GM18511 (cell line): ENCODE results near the gene IL1RAPL2.

Experiments
- ATAC-seq: cut with Tn5 transposase; IDR thresholded peaks from one replicate; pipeline ENCODE4 v1.9.1; 2021; ENCODE audit warnings: mild to moderate bottlenecking, moderate library complexity; ENCODE audit not compliant: unreplicated experiment

The IL1RAPL2 gene

GRCh38 chrX:105260291-105261043 lies 694.5 kb downstream of the IL1RAPL2 start:
- ATAC-seq, result no peak

DNA sequence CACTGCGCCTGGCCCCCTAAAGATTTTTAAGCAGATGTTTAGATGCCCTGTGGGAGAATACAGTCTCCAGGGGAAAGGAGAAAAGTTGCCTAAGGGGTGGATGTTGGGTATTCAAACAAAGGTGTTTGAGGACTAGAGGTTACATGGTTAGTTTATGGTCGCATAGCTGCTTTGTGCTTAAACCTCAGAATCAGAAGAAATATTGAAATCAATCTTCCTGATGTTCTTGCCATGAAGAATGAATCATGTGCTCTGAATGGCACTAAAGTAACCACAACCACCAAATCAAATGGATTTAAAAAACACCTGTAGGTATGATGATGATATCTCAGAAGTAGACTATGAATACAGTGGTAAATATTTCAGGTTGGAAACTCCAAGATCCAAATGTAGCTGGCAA lies 697.2 kb downstream of the IL1RAPL2 start:
- no peak for ATAC-seq

GRCh38 chrX:105263801-105264200 lies 697.8 kb downstream of the IL1RAPL2 start:
- ATAC-seq, result no peak

- no peak for ATAC-seq
These were observed 699.1 kb downstream of the IL1RAPL2 start for GRCh38 chrX:105265093-105265492.

GRCh38 chrX:105266456-105266855 lies 700.5 kb downstream of the IL1RAPL2 start:
- no peak for ATAC-seq

DNA sequence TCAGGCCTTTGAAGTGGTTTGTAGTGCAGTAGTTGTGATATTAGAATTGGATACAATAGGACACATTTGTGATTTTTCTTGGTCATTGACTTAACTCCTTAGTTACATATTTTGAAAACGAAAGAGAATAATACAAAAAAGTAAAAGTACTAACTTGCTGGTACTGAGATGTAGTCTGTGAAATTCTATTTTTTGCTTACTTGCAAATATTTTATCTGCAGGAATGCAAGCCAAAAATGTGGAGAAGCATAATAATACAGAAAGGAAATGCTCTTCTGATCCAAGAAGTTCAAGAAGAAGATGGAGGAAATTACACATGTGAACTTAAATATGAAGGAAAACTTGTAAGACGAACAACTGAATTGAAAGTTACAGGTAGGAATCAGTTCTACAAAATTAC lies 701.2 kb downstream of the IL1RAPL2 start:
- no peak for ATAC-seq

DNA sequence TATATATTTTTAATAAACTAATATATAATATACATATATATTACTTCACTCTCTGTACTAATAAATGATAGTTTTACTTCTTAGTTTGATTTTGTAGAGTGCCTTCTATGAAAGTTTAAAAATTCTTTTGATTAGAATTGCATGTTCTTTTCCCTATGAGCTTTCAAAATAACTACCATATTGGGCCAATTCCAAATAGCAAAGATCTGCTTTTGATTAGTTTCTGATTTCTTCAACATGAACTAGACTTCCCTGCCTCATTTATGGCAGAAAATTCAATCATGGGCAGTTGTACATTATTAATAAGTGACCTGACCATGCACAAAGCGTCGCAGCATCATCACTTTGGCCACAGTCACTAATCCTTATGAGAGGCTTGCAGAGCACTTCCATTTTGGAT lies 703.4 kb downstream of the IL1RAPL2 start:
- no peak for ATAC-seq

- ATAC-seq, result no peak
These were observed 707.3 kb downstream of the IL1RAPL2 start for GRCh38 chrX:105273326-105273725.

DNA sequence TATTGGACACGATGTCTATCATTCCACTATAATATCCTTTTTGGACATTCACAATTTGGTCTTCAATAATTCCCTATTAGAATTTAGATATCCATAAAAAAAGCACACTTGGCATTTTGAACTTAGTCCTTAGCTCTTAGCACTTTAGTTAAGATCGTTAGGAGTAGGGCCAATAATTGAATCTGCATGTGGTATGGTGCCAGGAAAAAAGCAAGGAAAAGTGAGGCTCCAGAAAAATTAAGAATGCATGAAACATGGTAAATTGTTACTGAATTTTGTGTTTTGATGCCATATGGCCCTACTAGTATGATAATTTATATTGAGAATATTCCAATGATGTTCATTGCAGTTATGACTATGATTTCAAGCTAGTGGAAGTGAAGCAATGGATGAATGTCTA lies 708.1 kb downstream of the IL1RAPL2 start:
- ATAC-seq, result no peak

DNA sequence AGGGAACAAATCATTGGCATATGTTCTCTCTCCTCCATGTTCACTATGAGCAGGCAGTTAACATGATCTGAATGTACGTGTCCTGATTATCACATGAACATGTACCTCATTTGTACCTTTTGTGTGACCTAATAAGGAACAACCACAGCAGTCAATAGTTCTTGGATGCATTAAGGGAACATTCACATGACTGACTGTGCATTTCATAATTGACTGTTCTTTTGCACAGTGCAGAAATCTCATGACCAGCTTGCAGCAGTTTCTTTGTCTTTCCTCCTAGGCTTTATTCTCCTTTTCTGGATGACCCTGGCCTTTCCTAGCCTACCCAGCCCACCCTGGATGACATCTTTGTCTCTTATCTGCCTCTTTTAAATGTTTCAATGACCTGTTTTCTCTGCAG lies 711.1 kb downstream of the IL1RAPL2 start:
- no peak for ATAC-seq

- ATAC-seq, result no peak
These were observed 716.1 kb downstream of the IL1RAPL2 start for GRCh38 chrX:105282077-105282476.

GRCh38 chrX:105297041-105297440 lies 731.0 kb downstream of the IL1RAPL2 start:
- ATAC-seq, result no peak

- no peak for ATAC-seq
These were observed 733.3 kb downstream of the IL1RAPL2 start for GRCh38 chrX:105299286-105299685.

DNA sequence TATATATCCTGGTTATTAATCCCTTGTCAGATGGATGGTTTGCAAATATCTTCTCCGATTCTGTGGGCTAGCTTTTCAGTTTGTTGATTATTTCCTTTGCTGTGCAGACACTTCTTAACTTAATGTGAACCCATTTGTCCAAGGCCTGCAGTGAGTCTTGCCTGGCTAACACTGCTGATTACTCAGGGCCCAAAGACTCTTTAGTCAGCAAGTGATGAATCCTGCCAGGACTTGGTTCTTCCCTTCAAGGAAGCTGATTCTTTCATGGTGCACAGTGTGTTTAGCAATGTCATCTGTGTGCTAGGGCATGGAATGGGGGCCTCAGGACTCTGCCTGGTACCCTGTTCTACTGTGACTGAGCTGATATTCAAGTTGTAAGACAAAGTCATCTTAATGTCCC lies 736.2 kb downstream of the IL1RAPL2 start:
- ATAC-seq, result no peak

GRCh38 chrX:105307762-105308161 lies 741.8 kb downstream of the IL1RAPL2 start:
- no peak for ATAC-seq

GRCh38 chrX:105313596-105313995 lies 747.6 kb downstream of the IL1RAPL2 start:
- no peak for ATAC-seq

DNA sequence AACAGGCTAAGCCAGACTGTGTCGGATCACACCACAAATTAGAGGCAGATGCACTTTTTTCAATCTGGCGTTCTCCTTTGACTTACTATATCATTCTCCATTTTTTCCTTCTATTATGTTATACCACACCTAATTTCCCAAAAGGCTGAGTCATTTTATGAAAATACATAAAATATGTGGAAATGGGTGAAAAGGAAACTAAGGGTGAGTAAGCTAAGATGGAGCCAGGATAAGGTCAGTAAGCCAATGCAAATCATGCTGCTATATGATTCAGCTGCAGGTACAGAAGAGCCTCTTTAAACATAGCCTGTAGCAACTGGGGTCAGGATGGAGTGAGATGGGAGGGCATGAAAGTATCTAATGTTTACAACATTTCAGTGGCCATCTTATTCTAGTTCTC lies 748.5 kb downstream of the IL1RAPL2 start:
- ATAC-seq, result no peak

- no peak for ATAC-seq
These were observed 749.2 kb downstream of the IL1RAPL2 start for GRCh38 chrX:105315248-105315647.

DNA sequence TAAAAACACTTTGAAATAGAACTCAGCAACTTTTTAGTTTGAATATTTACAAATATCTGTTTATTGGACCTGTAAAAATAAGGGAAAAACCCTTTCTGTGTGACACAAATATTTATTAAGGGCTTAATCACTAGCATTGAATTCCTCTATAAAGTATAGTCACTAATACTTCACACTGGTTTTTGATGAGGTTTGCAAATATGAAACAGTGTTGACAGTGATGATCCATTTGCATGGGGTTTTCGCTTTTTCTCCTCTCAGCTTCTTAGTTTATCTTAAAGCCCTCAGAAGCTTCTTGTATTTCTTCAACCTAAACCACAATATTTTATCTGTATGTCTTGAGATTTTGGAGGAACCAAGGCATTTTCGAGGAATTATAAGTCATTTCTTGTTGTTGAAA lies 751.1 kb downstream of the IL1RAPL2 start:
- no peak for ATAC-seq

DNA sequence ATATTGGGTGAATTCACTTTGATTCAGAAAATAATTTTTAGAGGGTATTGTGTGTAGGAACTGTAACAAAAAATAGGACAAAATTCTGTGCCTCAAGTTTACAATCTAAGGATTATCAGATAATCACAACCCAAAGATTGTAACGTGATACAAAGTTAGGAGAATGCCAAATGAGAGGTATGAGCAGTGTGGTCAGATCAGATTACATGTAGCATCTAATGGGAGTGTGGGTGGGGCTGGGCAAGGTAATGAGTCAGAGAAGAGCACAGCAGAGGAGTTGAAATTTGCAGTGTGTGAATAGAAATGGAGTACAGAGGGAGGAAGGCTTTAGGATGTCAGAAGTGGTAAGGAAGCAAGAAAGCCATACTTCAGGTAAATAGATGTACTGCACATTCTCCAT lies 757.9 kb downstream of the IL1RAPL2 start:
- ATAC-seq, result no peak

- no peak for ATAC-seq
These were observed 762.8 kb downstream of the IL1RAPL2 start for GRCh38 chrX:105328773-105329172.

GRCh38 chrX:105331244-105331643 lies 765.2 kb downstream of the IL1RAPL2 start:
- ATAC-seq, result no peak

GRCh38 chrX:105347373-105347772 lies 781.4 kb downstream of the IL1RAPL2 start:
- no peak for ATAC-seq
